Vagina (tissue), 2 donors: ENCODE data around the gene POLE4.

Experiments
- POLR2AphosphoS5 ChIP-seq, 2 donors: sonication (generic); formaldehyde crosslinking; IDR thresholded peaks; one replicate each; pipeline ENCODE4 v1.9.0; 2017; ENCODE audit warnings: antibody characterized with exemption in 2 of 2, mild to moderate bottlenecking in 2 of 2, low read depth in 1 of 2; ENCODE audit not compliant: insufficient read depth in 1 of 2
- TF ChIP-seq, protein P1 (sequence below), 3 experiments: fragments of 450-650 bp in 2 of 3; fragments of 200-600 bp in 1 of 3; sonication (generic) in 1 of 3; IDR thresholded peaks; one replicate each; pipeline ENCODE4 v1.5.1; 2017 to 2019; ENCODE audit warnings: antibody characterized with exemption in 3 of 3, mild to moderate bottlenecking in 2 of 3, moderate library complexity in 2 of 3

DNA sequence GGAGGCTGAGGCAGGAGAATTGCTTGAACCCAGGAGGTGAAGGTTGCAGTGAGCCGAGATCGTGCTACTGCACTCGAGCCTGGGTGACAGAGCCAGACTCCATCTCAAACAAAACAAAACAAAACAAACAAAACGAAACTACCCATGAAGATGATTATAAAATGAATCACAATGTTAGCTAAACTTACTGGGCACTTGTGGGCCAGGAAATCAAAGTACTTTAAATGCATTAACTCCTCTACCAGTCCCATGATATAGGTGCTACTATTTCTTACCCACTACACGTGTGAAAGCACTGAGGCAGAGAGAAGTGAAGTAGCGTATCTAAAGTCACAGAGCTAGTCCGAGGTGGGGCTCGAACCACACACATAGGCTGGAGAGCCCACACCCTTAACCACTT lies 53.6 kb downstream of the POLE4 start:
- no peak for TF ChIP-seq POLR2AphosphoS5 (IDR thresholded peaks at IDR 0.05; ENCODE audit: insufficient read depth in 1 of 2, low read depth in 1 of 2)
- TF ChIP-seq, protein P1, sequence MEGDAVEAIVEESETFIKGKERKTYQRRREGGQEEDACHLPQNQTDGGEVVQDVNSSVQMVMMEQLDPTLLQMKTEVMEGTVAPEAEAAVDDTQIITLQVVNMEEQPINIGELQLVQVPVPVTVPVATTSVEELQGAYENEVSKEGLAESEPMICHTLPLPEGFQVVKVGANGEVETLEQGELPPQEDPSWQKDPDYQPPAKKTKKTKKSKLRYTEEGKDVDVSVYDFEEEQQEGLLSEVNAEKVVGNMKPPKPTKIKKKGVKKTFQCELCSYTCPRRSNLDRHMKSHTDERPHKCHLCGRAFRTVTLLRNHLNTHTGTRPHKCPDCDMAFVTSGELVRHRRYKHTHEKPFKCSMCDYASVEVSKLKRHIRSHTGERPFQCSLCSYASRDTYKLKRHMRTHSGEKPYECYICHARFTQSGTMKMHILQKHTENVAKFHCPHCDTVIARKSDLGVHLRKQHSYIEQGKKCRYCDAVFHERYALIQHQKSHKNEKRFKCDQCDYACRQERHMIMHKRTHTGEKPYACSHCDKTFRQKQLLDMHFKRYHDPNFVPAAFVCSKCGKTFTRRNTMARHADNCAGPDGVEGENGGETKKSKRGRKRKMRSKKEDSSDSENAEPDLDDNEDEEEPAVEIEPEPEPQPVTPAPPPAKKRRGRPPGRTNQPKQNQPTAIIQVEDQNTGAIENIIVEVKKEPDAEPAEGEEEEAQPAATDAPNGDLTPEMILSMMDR (IDR thresholded peaks at IDR 0.05), result no peak
